Hepatocyte (in vitro differentiated cells): Measurements from ENCODE around the gene MVB12B. TPM values are rescaled to one million over a fixed set of nuclear protein-coding genes. Genes with fewer than 3 reads are reported as not detected.

ENCODE experiments used
- DNase-seq: peaks from one replicate; pipeline ENCODE4 v3.0.0-alpha.2; 2016; ENCODE audit warnings: low spot score
- H2AFZ ChIP-seq: fragments of 200-600 bp; sonication (generic); 2 replicates; pipeline ENCODE4 v1.6.0; 2016; ENCODE audit warnings: antibody characterized with exemption, mild to moderate bottlenecking
- H3K27ac ChIP-seq: fragments of 200-600 bp; sonication (generic); 2 replicates; pipeline ENCODE4 v1.5.1; 2016; ENCODE audit warnings: mild to moderate bottlenecking
- H3K27me3 ChIP-seq: fragments of 200-600 bp; sonication (generic); 2 replicates; pipeline ENCODE4 v1.6.1; 2016
- H3K36me3 ChIP-seq: fragments of 200-600 bp; sonication (generic); replicated peaks from 2 replicates; pipeline ENCODE4 v1.5.1; 2016; ENCODE audit warnings: low read depth; ENCODE audit not compliant: insufficient read depth
- H3K4me1 ChIP-seq: fragments of 200-600 bp; sonication (generic); 2 replicates; pipeline ENCODE4 v1.5.1; 2016; ENCODE audit warnings: mild to moderate bottlenecking, moderate library complexity; ENCODE audit not compliant: insufficient read depth
- H3K4me2 ChIP-seq: fragments of 200-600 bp; sonication (generic); 2 replicates; pipeline ENCODE4 v1.6.0; 2016
- H3K4me3 ChIP-seq: fragments of 200-600 bp; sonication (generic); 2 replicates; pipeline ENCODE4 v1.5.1; 2016; ENCODE audit warnings: mild to moderate bottlenecking
- H3K79me2 ChIP-seq: fragments of 200-600 bp; sonication (generic); 2 replicates; pipeline ENCODE4 v1.6.0; 2017; ENCODE audit warnings: mild to moderate bottlenecking
- H3K9me2 ChIP-seq: fragments of 200-600 bp; sonication (generic); replicated peaks from 2 replicates; pipeline ENCODE4 v1.6.0; 2017; ENCODE audit warnings: mild to moderate bottlenecking; ENCODE audit not compliant: insufficient read depth
- H3K9me3 ChIP-seq: fragments of 200-600 bp; sonication (generic); 2 replicates; pipeline ENCODE4 v1.5.1; 2016; ENCODE audit warnings: low read depth, mild to moderate bottlenecking
- H4K20me1 ChIP-seq: fragments of 200-600 bp; sonication (generic); 2 replicates; pipeline ENCODE4 v1.6.0; 2016; ENCODE audit warnings: mild to moderate bottlenecking; ENCODE audit not compliant: insufficient read depth, poor library complexity, severe bottlenecking
- CTCF ChIP-seq: fragments of 200-600 bp; sonication (generic); IDR thresholded peaks from 2 replicates; pipeline ENCODE4 v1.5.1; 2016; ENCODE audit warnings: antibody characterized with exemption, mild to moderate bottlenecking; ENCODE audit not compliant: poor library complexity
- EZH2 ChIP-seq: fragments of 200-600 bp; sonication (generic); IDR thresholded peaks from 2 replicates; pipeline ENCODE4 v1.6.1; 2016; ENCODE audit warnings: antibody characterized with exemption, mild to moderate bottlenecking, borderline replicate concordance
- EZH2phosphoT487 ChIP-seq: fragments of 200-600 bp; sonication (generic); IDR thresholded peaks from one replicate; pipeline ENCODE4 v1.6.1; 2018; ENCODE audit warnings: antibody characterized with exemption, mild to moderate bottlenecking, low read depth, moderate library complexity; ENCODE audit not compliant: unreplicated experiment, severe bottlenecking
- whole genome bisulfite sequencing: methylation state at CpG from one replicate; pipeline ENCODE4 v1.1.6; 2016; ENCODE audit warnings: low lambda C conversion rate; ENCODE audit errors: missing lambda C conversion rate; 5-methylcytosine and 5-hydroxymethylcytosine counted together
- polyA plus RNA-seq: library from polyadenylated mRNA; unstranded; fragments of >200 nt; fragmentation: Nextera tagmentation; extraction: Ambion mirVana; gene quantifications from 2 replicates; pipeline ENCODE4 v1.2.1, GENCODE V29; 2016
- total RNA-seq: library from RNA; depleted of rRNA; stranded (reverse); fragments of >200 nt; gene quantifications from 2 replicates; pipeline ENCODE4 v1.2.3, GENCODE V29; 2014

The MVB12B gene
- total and polyA plus RNA-seq, 2 experiments from 2014 or later: 11.8 to 12.1 TPM

- Histone ChIP-seq H3K4me2 (no peak overlapping the region), H3K4me1 (no peaks in the 10 kb centered on the region), H3K9me3 (no peaks in the 10 kb centered on the region), H2AFZ (no peak overlapping the region), H3K79me2 (no peaks in the 10 kb centered on the region), H3K36me3 (no peaks in the 10 kb centered on the region), H3K27ac (no peak overlapping the region), H3K27me3 (no peaks in the 10 kb centered on the region), H3K9me2 (no peaks in the 10 kb centered on the region), H3K4me3 (no peak overlapping the region), H4K20me1 (no peaks in the 10 kb centered on the region)
- no peak for TF ChIP-seq CTCF
- 84% methylated on average over 17 of the region's 17 CpGs for WGBS
- no peak for DNase-seq
Observed at GRCh38 chr9:126471084-126471624, 144.5 kb downstream of the MVB12B start.

GRCh38 chr9:126472198-126472947 is 145.7 kb downstream of the MVB12B start:
- H3K9me2 ChIP-seq: no peaks in the 10 kb centered on the region
- H3K27me3 ChIP-seq: no peaks in the 10 kb centered on the region
- no peaks in the 10 kb centered on the region for H3K9me3 ChIP-seq
- H4K20me1 ChIP-seq: no peaks in the 10 kb centered on the region
- TF ChIP-seq CTCF (no peak), EZH2phosphoT487 (no peak), EZH2 (no peak)
- DNase-seq: no peak
- no peaks in the 10 kb centered on the region for H3K79me2 ChIP-seq
- H3K36me3 ChIP-seq: no peaks in the 10 kb centered on the region
- WGBS: 63% methylated on average over 7 of the region's 7 CpGs
- no peak overlapping the region for H3K4me2 ChIP-seq
- H3K4me1 ChIP-seq: no peaks in the 10 kb centered on the region
- H3K27ac ChIP-seq: no peak overlapping the region
- H2AFZ ChIP-seq: no peak overlapping the region
- H3K4me3 ChIP-seq: no peak overlapping the region

GRCh38 chr9:126472948-126473298 is 146.3 kb downstream of the MVB12B start:
- no peaks in the 10 kb centered on the region for H3K27me3 ChIP-seq

More at GRCh38 chr9:126472948-126473298, 146.3 kb downstream of the MVB12B start:
- TF ChIP-seq CTCF: no peak
- TF ChIP-seq EZH2phosphoT487: no peak
- no peak for TF ChIP-seq EZH2
- no peak overlapping the region for H3K4me2 ChIP-seq
- H3K4me1 ChIP-seq: no peaks in the 10 kb centered on the region
- H3K27ac ChIP-seq: no peak overlapping the region
- H4K20me1 ChIP-seq: no peaks in the 10 kb centered on the region
- no peaks in the 10 kb centered on the region for H3K9me3 ChIP-seq
- 91% methylated on average over 3 of the region's 3 CpGs for WGBS
- H2AFZ ChIP-seq: no peak overlapping the region
- H3K79me2 ChIP-seq: no peaks in the 10 kb centered on the region
- H3K9me2 ChIP-seq: no peaks in the 10 kb centered on the region
- no peaks in the 10 kb centered on the region for H3K36me3 ChIP-seq
- H3K4me3 ChIP-seq: no peak overlapping the region
- DNase-seq: no peak
